KMS-11 (cell line): ENCODE results near the gene MEX3C.

Experiments
- H2AFZ ChIP-seq: fragments of 200-600 bp; sonication (generic); 2 replicates; pipeline ENCODE4 v1.6.1; 2016; ENCODE audit warnings: antibody characterized with exemption, mixed run types, low read depth
- H3K27ac ChIP-seq: fragments of 200-600 bp; sonication (generic); 2 replicates; pipeline ENCODE4 v1.6.1; 2016; ENCODE audit warnings: mild to moderate bottlenecking, mixed run types
- H3K27me3 ChIP-seq: fragments of 200-600 bp; sonication (generic); 2 replicates; pipeline ENCODE4 v1.6.1; 2017; ENCODE audit warnings: mild to moderate bottlenecking, low read depth, mixed run types, moderate library complexity; ENCODE audit not compliant: insufficient read depth
- H3K36me3 ChIP-seq: fragments of 200-600 bp; sonication (generic); 2 replicates; pipeline ENCODE4 v1.6.1; 2017; ENCODE audit warnings: mild to moderate bottlenecking, mixed run types; ENCODE audit not compliant: insufficient read depth
- H3K4me1 ChIP-seq: fragments of 200-600 bp; sonication (generic); 2 replicates; pipeline ENCODE4 v1.6.1; 2016; ENCODE audit warnings: mild to moderate bottlenecking, low read depth, mixed run types; ENCODE audit not compliant: poor library complexity, severe bottlenecking
- H3K4me2 ChIP-seq: fragments of 200-600 bp; sonication (generic); 2 replicates; pipeline ENCODE4 v1.7.0; 2016; ENCODE audit warnings: mild to moderate bottlenecking, mixed run types
- H3K4me3 ChIP-seq: fragments of 200-600 bp; sonication (generic); IDR thresholded peaks from 2 replicates; pipeline ENCODE4 v1.6.1; 2017; ENCODE audit warnings: low read depth, low read length, mixed read lengths; ENCODE audit not compliant: insufficient read depth
- H3K79me2 ChIP-seq: fragments of 200-600 bp; sonication (generic); 2 replicates; pipeline ENCODE4 v1.6.1; 2016; ENCODE audit warnings: low read depth, mixed run types; ENCODE audit not compliant: insufficient read depth
- H3K9ac ChIP-seq: fragments of 200-600 bp; sonication (generic); 2 replicates; pipeline ENCODE4 v1.6.1; 2016; ENCODE audit warnings: mild to moderate bottlenecking, mixed run types
- H4K20me1 ChIP-seq: fragments of 200-600 bp; sonication (generic); 2 replicates; pipeline ENCODE4 v1.6.1; 2016; ENCODE audit warnings: mild to moderate bottlenecking, mixed run types; ENCODE audit not compliant: insufficient read depth
- CTCF ChIP-seq: fragments of 200-600 bp; sonication (generic); conservative IDR thresholded peaks from 2 replicates; pipeline ENCODE4 v1.6.1; 2017; ENCODE audit warnings: low read depth, mild to moderate bottlenecking, antibody characterized with exemption, low read length, moderate library complexity, mixed read lengths

Gene MEX3C

GRCh38 chr18:51133580-51134160 lies 63.8 kb downstream of the MEX3C start:
- H3K27me3 ChIP-seq: no peaks in the 10 kb centered on the region
- no peak for TF ChIP-seq CTCF
- no peaks in the 10 kb centered on the region for H3K4me1 ChIP-seq
- no peak overlapping the region for H3K4me2 ChIP-seq
- no peaks in the 10 kb centered on the region for H3K36me3 ChIP-seq
- no peak overlapping the region for H3K4me3 ChIP-seq
- no peaks in the 10 kb centered on the region for H4K20me1 ChIP-seq
- H2AFZ ChIP-seq: no peak overlapping the region
- no peak overlapping the region for H3K9ac ChIP-seq
- H3K79me2 ChIP-seq: no peaks in the 10 kb centered on the region
- H3K27ac ChIP-seq: no peak overlapping the region

- Histone ChIP-seq H3K4me1 (no peaks in the 10 kb centered on the region), H3K27ac (no peak overlapping the region), H3K79me2 (no peaks in the 10 kb centered on the region), H3K9ac (no peak overlapping the region), H3K36me3 (no peaks in the 10 kb centered on the region), H2AFZ (no peak overlapping the region), H3K27me3 (no peaks in the 10 kb centered on the region), H3K4me2 (no peak overlapping the region), H3K4me3 (no peak overlapping the region), H4K20me1 (no peaks in the 10 kb centered on the region)
- TF ChIP-seq CTCF: no peak
These were observed 65.1 kb downstream of the MEX3C start for GRCh38 chr18:51132256-51132935.

GRCh38 chr18:51128533-51128932 lies 68.9 kb downstream of the MEX3C start:
- TF ChIP-seq CTCF: no peak
- Histone ChIP-seq H3K4me2 (no peak overlapping the region), H4K20me1 (no peaks in the 10 kb centered on the region), H3K36me3 (no peaks in the 10 kb centered on the region), H2AFZ (no peak overlapping the region), H3K9ac (no peak overlapping the region), H3K4me1 (no peaks in the 10 kb centered on the region), H3K27ac (no peak overlapping the region), H3K79me2 (no peaks in the 10 kb centered on the region), H3K4me3 (no peak overlapping the region), H3K27me3 (no peaks in the 10 kb centered on the region)

GRCh38 chr18:51127664-51128063 lies 69.8 kb downstream of the MEX3C start:
- no peak overlapping the region for H3K27ac ChIP-seq
- no peaks in the 10 kb centered on the region for H3K36me3 ChIP-seq
- H3K4me3 ChIP-seq: no peak overlapping the region
- no peaks in the 10 kb centered on the region for H3K4me1 ChIP-seq
- no peaks in the 10 kb centered on the region for H3K27me3 ChIP-seq
- TF ChIP-seq CTCF: no peak
- no peaks in the 10 kb centered on the region for H3K79me2 ChIP-seq
- H4K20me1 ChIP-seq: no peaks in the 10 kb centered on the region
- no peak overlapping the region for H2AFZ ChIP-seq
- no peak overlapping the region for H3K4me2 ChIP-seq
- no peak overlapping the region for H3K9ac ChIP-seq
